ENCODE results near the gene CYP2W1.
"Not testable (repeated sequence)": the region's sequence is repeated elsewhere in the genome, so short reads cannot be mapped to it uniquely, and the experiment has no call there.

CYP2W1 gene

DNA sequence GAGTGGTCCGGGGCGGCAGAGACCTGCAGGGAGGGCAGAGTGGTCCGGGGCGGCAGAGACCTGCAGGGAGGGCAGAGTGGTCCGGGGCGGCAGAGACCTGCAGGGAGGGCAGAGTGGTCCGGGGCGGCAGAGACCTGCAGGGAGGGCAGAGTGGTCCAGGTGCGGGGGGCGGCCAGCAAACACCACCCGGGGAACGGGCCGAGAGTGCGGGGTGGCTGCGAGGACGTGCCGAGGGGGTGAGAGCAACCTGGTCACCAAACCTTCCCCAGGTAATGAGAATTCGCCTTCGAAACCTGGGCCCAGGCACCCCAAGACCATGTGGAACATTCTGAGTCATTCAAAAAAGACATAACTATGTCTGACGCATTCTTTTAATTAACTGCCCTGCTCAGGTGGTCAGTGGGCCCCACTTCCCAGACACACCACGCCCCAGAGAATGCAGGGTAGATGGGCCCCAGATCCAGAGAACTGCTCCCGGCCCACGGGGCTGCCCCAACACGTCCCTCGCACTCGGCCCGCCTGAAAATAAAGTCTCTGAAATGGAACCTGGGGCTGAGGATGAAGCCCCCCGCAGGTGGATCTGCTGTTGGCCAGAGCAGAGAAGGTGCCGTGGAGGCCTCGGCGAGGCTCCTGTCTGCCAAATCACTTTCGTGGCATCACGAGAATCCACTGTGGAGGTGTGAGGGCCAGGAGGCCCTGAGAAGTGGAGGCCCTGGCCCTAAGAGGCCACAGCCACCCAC, 48.9 kb downstream of the CYP2W1 start:
- no peak for DNase-seq

- DNase-seq = no peak
Observed at GRCh38 chr7:1032536-1033181, 49.7 kb downstream of the CYP2W1 start.

DNA sequence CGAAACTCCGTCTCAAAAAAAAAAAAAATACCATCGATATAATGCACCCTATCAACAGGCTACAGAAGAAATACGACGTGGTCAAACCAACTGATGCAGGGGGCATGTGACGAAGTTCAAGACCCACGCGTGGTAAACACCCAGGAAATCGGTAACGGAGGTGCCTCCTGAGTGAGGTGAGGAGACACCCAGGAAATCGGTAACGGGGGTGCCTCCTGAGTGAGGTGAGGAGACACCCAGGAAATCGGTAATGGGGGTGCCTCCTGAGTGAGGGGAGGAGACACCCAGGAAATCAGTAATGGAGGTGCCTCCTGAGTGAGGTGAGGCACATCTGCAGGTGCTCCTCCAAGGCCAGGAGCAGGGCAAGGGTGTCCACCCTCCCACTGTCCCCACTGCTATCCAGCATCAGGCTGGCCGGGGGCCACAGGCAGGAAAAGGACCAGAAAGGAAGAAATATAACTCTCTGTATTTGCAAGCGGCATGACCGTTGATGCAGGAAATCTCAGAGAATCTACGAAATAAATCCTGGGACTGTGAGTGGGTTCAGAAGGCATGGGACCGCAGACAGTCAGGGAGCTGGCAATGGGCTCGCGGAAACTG, 50.7 kb downstream of the CYP2W1 start:
- DNase-seq = no peak

DNA sequence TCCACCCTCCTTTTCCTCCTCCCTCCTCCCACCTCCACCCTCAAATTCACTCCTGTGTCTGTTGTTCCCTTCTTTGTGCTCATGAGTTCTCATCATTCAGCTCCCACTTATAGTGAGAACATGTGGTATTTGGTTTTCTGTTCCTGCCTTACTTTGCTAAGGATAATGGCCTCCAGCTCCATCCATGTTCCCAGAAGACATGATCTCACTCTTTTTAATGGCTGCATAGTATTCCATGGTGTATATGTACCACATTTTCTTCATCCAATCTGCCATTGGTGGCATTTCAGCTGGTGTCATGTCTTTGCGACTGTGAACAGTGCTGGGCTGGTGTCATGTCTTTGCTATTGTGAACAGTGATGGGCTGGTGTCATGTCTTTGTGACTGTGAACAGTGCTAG, 51.8 kb downstream of the CYP2W1 start:
- not testable (repeated sequence) for DNase-seq

DNA sequence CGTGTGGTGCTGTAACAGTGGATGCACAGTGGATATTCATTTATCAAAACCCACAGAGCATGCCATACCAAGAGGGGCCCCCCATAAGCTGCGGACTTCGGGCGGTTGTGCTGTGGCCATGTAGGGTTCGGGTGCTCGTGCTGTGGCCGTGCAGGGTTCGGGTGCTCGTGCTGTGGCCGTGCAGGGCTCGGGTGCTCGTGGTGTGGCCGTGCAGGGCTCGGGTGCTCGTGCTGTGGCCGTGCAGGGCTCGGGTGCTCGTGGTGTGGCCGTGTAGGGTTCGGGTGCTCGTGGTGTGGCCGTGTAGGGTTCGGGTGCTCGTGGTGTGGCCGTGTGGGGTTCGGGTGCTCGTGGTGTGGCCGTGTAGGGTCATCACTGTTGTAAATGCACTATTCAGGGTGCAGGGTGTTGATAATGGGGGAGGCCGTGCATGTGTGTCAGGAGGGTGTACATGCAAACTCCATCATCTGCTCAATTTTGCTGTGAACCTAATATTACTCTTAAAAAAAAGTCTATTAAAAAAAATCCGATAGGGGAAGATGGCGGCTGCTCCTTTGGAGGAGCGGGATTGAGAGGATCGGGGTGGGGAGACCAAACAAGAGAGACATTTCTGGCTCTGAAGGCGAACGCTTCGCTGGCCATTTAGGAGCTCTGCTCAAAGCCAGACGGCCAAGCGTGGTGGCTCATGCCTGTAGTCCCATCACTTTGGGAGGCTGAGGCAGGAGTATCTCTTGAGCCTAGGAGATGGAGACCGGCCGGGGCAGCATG, 53.4 kb downstream of the CYP2W1 start:
- DNase-seq = not testable (repeated sequence)
